AG08395 (cell line): ENCODE data around the gene POU6F1.
"Not testable (repeated sequence)": the region's sequence is repeated elsewhere in the genome, so short reads cannot be mapped to it uniquely, and the experiment has no call there.

Experiments
- DNase-seq: peaks from one replicate; pipeline ENCODE4 v3.0.0; 2012; ENCODE audit warnings: mixed read lengths, low spot score

POU6F1 gene

GRCh38 chr12:51227112-51227511 is 9.2 kb upstream of the POU6F1 start:
- not testable (repeated sequence) for DNase-seq

- DNase-seq = no peak
Measured at GRCh38 chr12:51225771-51226170, 7.9 kb upstream of the POU6F1 start.

- DNase-seq = no peak
Measured at GRCh38 chr12:51225234-51225633, 7.4 kb upstream of the POU6F1 start.

GRCh38 chr12:51224625-51225024 is 6.8 kb upstream of the POU6F1 start:
- DNase-seq = no peak

- DNase-seq = no peak
Measured at GRCh38 chr12:51222461-51222860, 4.6 kb upstream of the POU6F1 start.

GRCh38 chr12:51219857-51220256 is 2.0 kb upstream of the POU6F1 start:
- not testable (repeated sequence) for DNase-seq

DNA sequence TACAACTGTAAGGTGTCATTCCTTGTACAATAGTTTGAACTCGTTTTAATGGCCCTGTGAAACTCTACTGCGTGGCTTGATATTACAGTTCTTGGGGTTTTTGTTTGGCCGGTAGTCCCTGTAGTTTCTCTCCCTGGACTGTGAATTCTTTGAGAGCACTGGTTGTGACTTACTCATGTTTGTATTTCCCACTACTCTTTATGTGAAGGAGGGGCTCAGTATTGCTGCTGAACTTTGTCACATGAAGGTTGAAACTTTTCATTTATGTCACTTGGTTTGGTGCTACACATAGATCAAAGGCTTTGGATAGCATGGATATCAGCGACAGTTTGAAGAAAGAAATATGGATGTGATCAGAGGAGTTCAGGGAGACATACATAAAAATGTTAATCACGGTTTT is 1.5 kb upstream of the POU6F1 start:
- DNase-seq = no peak

GRCh38 chr12:51218607-51219161 is 822 bp upstream of the POU6F1 start:
- no peak for DNase-seq

GRCh38 chr12:51217133-51217967 is 512 bp downstream of the POU6F1 start:
- peak; percentile 60 for DNase-seq

DNA sequence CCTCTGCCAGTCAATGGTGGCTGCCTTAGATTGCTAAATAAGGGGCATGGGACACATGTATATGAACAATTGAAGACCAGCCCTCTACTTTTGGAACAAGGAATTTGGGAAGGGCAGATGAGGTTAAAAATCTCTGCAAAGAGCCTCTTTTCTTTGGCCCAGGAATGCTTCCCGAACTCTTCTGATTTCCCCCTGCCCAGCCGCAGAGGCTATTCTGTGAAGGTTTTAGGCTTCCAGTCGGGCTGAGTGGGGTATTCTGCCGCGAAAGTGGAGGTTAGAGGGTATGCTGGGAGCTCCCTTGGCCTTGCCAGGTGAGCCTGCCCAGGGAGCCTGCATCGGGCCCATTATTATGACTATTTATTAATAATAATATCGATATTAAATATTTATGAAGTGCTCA is 1.2 kb downstream of the POU6F1 start:
- DNase-seq = no peak

GRCh38 chr12:51214895-51215294 is 3.0 kb downstream of the POU6F1 start:
- DNase-seq = no peak

DNA sequence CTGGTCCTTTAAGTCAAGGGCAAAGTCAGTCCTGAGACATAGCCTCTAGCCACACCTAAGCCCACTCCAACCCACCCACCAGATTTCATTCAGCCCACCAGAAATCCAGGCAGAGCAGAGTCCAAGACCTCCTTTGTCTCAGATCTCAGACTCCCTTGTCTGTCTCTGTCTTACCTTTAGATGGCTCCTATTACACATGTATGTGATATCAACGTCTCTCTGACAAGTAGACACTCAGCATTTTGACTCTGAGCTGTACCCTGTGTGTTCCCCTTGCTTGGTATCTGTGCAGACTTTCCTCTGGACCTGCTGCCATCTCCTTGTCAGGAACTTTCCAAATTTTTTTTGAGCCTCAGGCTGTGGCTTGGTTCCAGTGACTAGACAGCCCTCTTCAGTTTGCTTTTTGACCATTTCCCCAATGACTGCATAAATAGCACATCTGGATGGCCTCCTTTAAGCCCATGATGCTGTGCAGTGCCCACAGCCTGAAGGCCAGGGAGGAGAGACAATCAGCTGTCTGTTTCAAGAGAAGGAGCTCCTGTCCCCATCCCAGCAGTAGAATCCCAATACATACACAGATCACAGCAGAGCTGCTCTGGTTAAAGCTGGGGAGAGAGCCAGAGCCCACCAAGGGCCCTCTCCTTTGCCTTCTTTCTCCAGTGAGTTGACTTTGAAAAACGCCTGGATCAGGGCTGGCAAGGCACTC is 7.0 kb downstream of the POU6F1 start:
- no peak for DNase-seq

GRCh38 chr12:51209259-51209658 is 8.6 kb downstream of the POU6F1 start:
- DNase-seq = no peak

- DNase-seq = no peak
Measured at GRCh38 chr12:51208016-51208660, 9.7 kb downstream of the POU6F1 start.

DNA sequence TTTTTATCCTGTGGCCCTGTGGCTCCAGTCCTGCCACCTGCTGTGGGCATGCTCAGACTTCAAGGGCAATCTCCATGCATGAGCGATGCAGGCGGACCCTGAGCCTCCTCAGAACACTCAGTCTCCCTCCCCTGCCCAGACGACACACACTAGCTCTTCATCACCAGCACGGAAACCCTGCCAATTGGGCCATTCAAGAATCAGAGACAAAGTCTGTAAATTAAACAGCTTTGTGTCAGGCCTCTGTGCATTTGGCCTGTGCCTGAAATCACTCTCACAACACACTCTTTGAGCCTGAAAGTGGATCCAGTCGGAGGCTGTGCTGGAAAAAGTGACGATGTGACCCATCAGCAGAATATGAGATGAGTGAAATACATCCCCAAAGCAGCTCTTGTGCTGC is 12.5 kb downstream of the POU6F1 start:
- no peak for DNase-seq

GRCh38 chr12:51202718-51203117 is 15.1 kb downstream of the POU6F1 start:
- DNase-seq = no peak

GRCh38 chr12:51200806-51201205 is 17.1 kb downstream of the POU6F1 start:
- DNase-seq = no peak

- no peak for DNase-seq
Measured at GRCh38 chr12:51200156-51200555, 17.7 kb downstream of the POU6F1 start.

DNA sequence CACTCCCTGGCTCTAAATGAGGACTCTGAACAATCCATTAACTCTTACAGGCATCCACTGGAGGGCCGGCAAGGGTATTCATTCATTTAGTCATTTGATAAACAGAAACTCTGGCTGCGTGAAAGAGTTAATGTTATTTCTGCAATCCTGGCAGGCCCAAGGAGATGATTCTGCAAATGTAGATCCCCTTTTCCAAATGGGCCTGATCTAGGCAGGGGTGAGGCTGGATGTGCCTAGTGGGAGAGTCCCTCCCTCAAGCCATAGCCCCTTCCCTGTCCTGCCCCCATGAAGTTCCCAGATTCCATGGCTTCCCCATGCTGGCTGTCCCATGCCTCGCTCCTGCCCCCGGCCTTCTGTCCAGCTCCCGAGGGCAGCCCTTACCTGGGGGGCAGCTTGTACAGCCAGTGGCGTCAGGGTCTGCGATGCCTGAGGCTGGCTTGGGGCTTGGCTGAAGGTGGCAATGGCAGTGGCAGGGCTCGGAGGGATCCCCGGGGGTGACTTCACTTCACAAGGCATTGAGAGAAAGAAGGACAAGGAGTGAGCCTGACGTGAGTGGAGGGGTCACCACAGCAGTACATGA is 18.4 kb downstream of the POU6F1 start:
- no peak for DNase-seq

- no peak for DNase-seq
Measured at GRCh38 chr12:51198568-51199365, 19.1 kb downstream of the POU6F1 start.
